Measurements from ENCODE around the gene KCNJ12.
"Not testable (repeated sequence)": the region's sequence is repeated elsewhere in the genome, so short reads cannot be mapped to it uniquely, and the experiment has no call there.

- TF ChIP-seq EZH2 (IDR thresholded peaks at IDR 0.05; ENCODE audit: borderline replicate concordance, low read depth, low read length, severe bottlenecking); CTCF (IDR thresholded peaks at IDR 0.05; ENCODE audit: borderline replicate concordance, extremely low read depth, low read length, poor library complexity, severe bottlenecking): not testable (repeated sequence)
Measured at GRCh38 chr17:21436883-21437836, 61.0 kb downstream of the KCNJ12 start.
